Transverse colon (tissue), 4 donors: ENCODE data around the gene CPD.

Source experiments
- CTCF ChIP-seq, 5 experiments: fragments of 200-600 bp in 3 of 5; fragments of 450-650 bp in 2 of 5; sonication (generic) in 3 of 5; IDR thresholded peaks; 1 replicate in 2 of 5; 2 replicates in 3 of 5; pipeline ENCODE4 v1.5.1; 2016 to 2017; ENCODE audit warnings: antibody characterized with exemption in 5 of 5, inconsistent platforms in 3 of 5, mild to moderate bottlenecking in 2 of 5, moderate library complexity in 1 of 5
- EP300 ChIP-seq: sonication (generic); formaldehyde crosslinking; IDR thresholded peaks from one replicate; pipeline ENCODE4 v1.6.1; 2017; ENCODE audit warnings: antibody characterized with exemption, low read depth
- POLR2A ChIP-seq: fragments of 450-650 bp; IDR thresholded peaks from one replicate; pipeline ENCODE4 v1.6.1; 2016; ENCODE audit warnings: antibody characterized with exemption, mild to moderate bottlenecking, moderate library complexity
- POLR2AphosphoS5 ChIP-seq, 3 donors: sonication (generic); formaldehyde crosslinking; IDR thresholded peaks; one replicate each; pipeline ENCODE4 v1.6.1; 2016; ENCODE audit warnings: antibody characterized with exemption in 3 of 3

- TF ChIP-seq CTCF (IDR thresholded peaks at IDR 0.05) (no peak), POLR2AphosphoS5 (IDR thresholded peaks at IDR 0.05) (no peak), POLR2A (no peak), EP300 (no peak)
Observed at GRCh38 chr17:30475206-30475605, 96.5 kb downstream of the CPD start.
